ENCODE measurements around the gene MLLT10.

MLLT10 gene

DNA sequence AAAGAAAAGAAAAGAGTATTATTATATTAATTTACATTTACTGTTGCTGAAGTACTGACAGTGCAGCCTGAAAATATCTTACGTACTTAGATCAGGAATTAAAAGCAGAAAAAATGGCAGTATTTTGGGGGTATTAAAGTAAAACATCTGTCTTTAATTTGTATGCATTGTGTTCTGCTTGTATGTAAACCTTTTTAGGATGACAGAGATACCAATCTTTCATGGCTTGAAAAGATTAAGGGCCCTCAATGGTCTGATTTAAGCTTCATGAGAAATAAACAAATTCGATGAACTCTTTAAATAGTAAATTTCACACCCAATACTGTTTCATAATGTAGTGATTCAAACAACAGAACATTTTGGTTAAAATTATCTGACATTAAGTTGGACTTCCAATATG is 116.3 kb downstream of the MLLT10 start:
- no peak for DNase-seq

DNA sequence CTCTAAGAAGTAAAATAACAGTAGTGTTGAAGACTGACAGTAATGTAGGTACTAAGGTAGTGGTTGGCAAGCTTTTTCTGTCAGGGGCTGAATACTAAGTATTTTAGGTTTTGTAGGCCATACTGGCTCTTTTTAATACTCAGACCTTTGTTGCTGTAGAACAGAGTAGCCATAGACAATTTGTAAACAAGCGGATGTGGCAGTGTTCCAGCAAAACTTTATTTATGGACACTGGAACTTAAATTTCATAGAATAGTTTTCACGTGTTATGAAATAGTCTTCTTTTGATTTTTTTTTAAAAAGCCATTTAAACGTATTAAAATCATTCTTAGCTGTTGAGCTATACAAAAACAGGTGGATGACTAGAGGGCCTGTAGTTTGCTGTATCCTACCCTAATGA is 121.2 kb downstream of the MLLT10 start:
- no peak for DNase-seq

DNA sequence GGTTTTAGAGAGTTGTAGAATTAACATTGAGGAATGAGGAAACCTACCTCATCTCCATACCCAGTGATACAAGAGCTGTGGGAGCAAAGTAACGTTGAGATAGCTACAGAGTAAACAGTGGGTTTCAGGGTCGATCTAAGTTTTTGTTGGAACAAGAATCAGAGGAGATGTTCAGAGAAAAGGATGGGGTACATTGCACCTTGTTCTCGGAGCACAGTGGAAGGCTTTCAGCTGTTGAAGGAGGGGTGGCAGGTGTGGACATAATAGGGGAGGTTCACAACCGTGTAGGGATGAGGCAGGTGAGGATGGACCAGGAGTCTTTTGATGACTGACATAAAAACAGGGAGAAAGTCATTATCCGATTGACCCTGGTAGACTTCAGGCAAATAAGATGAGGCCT is 121.7 kb downstream of the MLLT10 start:
- DNase-seq = no peak

DNA sequence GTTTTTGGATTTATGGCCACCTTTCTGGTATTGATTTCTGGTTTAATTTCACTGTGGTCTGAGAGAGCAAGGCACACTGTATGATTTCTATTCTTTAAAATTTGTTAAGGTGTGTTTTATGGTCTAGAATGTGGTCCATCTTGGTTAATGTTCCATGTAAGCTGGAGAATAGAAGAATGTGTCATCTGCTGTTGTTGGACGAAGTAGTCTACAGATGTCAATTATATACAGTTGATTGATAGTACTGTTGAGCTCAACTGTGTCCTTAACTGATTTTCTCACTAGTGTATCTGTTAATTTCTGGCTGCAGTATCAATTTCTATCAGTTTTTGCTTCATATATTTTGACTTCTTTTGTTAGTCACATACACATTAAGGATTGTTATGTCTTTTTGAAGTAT is 127.1 kb downstream of the MLLT10 start:
- DNase-seq = no peak

DNA sequence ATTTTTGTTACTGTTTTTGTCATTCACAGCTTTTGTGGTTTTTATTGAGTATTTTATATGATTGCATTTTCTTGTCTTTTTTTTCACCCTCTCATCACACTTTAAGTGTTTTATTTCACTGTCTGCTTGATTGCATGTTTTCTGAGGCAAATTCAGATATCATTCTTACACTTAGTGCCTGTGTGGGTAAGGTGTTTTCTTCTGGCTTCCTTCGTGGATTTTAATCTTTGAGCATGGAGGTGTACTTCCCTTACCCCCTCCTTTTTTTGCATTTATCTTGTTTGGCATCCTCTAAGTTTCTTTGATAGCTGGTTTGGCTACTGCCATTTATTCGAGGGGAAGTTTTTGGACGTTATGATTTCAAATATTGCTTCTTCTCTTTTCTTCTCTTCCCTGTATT is 127.9 kb downstream of the MLLT10 start:
- DNase-seq = no peak

DNA sequence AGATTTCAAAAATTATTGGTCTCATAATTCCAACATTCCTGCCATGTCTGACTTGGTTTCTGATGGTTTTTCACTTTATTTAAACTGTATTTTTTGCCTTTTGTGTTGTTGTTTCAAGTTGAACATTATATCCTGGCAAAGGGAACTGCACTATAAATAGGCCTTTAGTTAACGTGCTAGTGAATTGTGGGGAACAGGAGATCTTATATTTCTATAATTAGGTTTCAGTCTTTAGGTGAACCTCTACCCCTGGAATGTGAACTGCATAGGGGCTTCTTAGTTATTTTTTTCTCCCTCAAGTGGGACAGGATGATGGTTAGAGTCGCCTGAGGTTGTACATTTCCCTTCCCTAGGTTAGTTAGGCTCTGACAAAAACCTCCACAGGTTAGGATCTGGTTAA is 128.6 kb downstream of the MLLT10 start:
- DNase-seq = no peak

DNA sequence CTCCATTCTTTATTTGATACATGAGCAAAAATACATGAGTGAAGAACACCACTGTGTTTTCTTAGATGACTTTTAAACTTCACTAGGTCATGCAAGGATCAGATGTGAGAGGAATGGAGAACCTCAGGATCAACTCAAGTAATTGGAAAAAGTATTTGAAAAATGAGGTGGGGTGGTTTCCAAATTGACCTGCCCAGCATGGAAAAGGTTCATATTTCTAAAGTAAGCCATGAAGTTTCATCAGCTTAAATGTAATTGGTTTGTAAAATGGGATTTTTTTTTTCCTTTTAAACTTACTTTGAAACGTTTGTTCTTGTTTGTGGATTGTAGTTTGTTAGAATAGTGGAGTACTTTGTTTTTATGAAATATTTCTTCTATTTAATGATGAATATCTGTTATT is 134.8 kb downstream of the MLLT10 start:
- DNase-seq = no peak

DNA sequence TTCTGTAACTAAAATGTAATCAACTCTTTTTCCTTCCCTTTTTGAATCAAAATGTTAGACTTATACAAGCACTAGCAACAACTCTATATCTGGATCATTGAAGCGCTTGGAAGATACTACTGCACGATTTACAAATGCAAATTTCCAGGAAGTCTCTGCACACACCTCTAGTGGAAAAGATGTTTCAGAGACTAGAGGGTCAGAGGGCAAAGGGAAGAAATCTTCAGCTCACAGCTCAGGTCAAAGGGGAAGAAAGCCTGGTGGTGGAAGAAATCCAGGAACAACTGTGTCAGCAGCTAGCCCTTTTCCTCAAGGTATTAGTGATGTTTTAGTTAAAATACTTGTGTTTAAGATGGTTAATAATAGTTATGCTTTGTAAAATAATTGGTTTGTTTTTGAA is 136.4 kb downstream of the MLLT10 start:
- DNase-seq = no peak

DNA sequence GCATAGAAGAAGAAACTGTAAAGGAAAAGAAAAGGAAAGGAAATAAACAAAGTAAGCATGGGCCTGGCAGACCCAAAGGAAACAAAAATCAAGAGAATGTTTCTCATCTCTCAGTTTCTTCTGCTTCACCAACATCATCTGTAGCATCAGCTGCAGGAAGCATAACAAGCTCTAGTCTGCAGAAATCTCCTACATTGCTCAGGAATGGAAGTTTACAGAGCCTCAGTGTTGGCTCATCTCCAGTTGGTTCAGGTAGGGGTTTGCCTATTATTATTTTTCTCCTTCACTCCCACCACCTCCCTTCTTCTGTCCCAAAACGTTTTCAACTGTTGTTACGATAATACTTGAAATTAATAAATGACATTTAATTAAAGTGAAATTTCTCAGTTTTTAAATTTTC is 139.6 kb downstream of the MLLT10 start:
- DNase-seq = no peak

DNA sequence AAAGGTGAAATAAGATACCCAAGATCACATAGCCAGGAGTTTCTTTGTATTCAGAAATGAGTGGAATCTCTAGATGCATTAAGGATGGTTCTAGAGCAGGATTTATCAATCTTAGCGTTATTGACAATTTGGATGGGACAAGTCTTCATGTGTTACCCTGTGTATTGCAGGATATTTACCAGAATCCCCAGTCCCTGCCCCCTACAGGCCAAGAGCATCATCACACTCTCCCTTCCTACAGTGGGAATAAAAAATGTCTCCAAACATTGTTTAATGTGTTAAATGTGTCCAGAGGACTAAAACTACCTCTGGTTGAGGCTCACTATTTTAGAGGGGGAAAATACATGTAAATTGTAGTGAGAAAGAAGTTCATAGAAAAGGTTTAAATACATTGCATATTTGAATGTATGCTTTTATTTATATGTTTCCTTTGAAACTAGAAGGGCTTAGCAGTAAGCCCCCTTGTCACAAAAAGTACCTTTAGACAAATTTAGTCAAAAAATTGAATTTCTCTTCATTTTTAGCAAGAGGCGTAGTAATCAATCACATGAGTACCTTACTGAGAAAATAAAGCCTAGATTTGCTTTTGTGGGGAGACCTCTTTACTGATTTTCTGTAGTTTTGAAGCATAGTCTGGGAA is 141.2 kb downstream of the MLLT10 start:
- peak; percentile 7 for DNase-seq

DNA sequence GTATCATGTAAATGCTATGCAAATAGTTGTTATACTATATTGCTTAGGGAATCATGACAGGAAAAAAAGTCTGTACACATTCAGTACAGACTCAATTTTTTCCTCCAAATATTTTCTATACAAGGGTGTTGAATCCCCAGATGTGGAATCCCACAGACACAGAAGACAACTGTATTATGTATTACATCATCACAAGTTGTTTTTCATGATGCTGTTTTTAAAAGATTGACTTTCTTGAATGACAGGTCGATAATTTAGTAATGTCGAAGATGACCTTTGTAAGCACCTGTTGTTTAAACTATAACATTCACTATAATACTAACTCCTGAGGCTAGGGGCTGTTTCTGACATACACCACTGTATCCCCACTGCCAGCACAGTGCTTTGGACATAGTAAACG is 143.5 kb downstream of the MLLT10 start:
- DNase-seq = no peak

DNA sequence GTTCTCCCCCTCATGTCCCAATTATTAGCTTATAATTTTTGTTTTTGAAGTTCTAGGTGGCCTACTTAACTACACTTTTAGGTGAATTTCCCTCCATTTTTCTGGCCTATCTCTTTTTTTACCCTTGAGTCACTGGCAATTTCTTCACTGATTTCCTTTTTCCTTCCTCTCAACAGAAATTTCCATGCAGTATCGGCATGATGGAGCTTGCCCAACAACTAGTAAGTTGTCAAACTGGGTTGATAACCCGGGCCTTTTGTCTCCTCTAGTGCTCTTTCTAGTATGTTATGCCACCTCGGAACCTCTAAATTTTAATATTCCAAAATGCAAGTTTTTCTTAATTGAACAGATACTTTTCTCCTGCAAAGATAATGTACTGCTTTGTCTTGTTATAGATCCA is 147.1 kb downstream of the MLLT10 start:
- no peak for DNase-seq

DNA sequence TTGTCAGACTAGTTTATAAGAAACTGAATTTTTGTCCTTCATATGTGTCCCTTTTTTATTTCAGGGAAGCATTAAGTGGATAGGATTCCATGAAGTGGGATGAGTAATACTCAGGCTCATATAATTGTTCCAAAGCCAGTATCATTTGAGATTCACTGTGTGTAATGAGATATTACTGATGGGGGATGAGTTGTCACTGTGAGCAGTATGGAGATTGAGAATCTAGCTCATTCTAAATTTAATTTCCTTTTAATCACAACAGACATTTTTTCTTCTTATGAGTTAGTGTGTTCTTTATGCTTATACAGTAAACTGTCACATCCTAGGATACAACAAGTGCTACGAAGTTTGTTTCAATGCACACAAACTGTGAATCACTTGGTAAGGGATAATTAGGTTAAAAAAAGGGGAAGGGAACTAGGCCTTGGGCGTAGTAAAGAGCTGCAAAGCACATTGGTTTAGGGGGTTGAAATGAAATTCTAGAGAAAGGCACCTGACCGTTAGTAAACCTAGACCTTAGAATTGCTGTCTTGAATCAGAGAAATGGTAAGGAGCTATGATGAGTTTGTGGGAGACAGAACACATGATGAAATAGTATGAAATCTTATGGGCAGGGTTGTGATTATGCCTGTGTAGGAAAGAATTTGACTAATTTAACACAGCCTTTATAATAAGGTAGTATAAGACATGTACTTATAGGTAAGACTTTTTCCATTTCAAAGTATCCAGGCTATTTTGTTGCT is 153.4 kb downstream of the MLLT10 start:
- DNase-seq = no peak

DNA sequence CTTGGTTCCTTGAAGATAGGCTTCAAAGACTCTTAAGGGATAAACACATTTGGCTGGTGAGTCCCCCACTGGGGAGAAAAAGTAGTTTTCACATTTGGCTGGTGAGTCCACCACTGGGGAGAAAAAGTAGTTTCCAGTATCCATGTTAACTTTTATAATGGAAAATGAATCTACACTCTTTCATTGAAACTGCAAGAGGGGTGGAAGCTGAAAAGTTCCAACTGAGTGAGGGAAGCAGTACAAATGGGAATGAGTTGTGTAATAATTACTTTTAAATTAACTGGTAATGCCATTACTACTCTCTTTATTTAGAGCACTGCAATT is 153.9 kb downstream of the MLLT10 start:
- DNase-seq = no peak

DNA sequence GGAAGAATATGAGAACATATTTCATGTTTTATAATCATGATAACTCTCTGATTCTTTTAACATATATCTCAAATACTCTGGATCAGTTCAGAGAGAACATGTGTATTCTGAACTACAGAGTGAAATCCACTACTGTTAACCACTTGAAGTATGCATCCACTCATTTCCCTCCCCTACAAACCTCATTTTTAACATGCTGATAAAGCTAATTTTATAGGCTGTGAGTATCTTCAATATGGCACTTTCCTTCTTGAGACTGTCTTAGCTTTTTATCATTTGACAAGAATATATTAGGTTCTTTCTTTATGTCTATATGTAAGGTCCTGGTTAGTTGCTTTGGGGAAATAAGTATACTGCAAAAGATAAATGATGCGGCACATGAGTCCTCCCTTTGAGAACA is 154.8 kb downstream of the MLLT10 start:
- DNase-seq = no peak

DNA sequence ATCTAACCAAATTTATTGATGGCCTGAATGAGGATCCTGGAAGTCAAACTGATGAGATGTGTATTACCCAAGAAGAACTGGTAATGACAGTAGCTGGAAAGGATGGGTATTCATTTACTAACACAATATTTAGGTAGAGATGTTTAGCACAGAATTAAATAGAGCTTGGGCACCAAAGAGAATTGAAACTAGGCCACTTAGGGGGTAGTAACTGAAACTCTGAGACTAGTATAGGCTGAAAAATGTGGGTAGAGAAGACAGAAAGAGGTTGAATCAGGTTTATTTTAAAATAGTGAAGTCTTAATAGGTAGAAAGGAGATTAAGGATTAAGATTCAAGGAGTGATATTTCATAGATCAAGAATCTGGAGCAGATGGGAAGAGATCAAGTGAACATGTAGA is 155.8 kb downstream of the MLLT10 start:
- no peak for DNase-seq

DNA sequence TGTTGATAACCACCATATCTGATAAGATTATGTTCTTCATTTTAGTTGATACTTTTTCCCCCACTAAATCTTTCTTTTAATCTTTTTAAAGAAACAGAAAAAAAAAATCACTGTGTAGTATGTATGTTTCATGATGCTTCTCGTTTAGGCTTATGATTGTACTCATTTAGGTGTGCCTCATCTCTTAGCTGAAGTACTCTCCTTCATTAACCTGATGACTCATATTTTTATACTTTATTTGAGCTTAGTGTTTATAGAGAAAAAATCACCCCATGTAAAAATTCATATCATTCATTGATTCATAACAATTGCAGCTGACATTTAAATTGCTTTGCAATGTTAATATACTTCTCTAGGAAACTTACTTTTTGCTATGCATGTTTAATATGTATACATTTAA is 158.9 kb downstream of the MLLT10 start:
- no peak for DNase-seq

DNA sequence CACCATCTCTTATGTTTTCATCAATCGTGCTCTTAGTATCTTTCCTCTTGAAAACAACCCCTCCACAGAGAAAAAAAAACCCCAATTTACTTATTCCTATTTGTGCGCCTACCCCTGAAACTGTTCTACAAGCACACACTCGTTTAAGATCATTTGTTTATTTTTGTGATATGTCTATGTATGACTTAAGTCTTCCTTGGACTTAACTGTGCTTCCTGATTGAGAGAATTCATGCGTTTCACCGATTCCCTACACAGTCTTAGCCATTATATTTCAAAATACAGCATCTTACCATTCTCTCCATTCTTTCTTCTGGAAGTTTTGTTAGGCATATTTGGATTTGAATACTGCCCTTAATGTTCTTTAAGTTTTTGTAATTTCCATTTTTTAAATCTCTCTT is 159.4 kb downstream of the MLLT10 start:
- no peak for DNase-seq

DNA sequence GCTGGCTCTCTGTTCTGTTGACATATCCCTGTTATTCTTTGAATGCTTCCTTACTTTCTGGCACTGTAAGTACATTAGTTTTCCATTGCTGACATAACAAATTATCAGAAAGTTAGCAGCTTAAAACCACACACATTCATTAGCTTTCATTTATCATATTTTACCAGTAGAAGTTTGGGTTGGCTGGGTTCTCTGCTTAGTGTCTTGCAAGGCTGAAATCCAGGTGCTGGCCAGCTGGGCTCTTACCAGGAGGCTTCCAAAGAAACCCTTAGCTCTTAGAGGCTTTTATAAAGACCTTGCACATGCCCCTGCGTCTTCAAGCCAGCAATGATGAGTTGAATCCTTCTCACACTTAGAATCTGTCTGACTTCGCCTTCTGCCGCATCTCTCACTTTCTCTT is 160.6 kb downstream of the MLLT10 start:
- DNase-seq = no peak

DNA sequence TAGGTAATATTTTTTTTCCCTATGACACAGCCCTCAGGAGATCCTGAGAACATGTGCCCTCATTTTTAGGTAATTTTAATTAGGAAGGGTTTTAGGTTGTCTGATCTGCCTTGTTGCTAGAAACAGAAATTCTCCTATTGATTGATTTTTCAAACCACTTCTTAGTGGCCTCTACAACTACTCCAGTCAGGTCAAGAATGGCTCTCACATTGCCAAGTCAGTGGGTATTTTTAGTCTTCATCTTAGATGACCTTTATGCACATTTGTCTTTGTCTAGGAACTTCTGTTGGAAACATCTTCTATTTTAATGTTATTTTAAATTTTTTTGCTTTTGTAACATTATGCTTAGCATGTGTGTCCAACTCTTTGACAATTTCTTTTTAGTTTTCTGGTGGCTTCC is 162.3 kb downstream of the MLLT10 start:
- DNase-seq = no peak

DNA sequence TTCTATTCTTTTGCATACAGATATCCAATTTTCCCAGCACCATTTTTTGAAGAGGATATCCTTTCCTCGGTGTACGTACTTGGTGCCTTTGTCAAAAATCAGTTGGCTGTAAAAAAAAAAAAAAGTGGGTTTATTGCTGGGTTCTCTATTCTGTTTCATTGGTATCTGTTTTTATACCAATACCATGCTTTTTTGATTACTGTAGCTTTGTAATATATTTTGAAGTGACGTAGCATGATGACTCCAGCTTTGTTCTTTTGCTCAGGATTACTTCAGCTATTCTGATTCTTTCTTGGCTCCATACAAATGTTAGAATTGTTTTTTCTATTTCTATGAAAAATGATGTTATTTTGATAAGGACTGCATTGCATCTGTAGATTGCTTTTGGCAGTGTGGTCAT is 165.5 kb downstream of the MLLT10 start:
- DNase-seq = no peak

DNA sequence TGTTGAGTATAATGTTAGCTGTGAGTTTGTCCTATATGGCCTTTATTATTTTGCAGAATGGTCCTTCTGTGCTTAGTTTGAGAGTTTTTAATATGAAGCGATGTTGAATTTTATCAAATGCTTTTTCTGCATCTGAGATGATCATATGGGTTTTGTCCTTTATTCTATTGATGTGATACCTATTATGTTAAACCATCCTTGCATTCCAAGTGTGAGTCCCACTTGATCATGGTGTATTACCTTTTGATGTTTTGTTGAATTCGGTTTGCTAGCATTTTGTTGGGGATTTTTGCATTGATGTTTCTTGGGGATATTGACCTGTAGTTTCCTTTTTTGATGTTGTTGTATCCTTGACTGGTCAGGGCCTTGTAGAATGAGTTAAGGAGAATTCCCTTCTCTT is 166.4 kb downstream of the MLLT10 start:
- no peak for DNase-seq

DNA sequence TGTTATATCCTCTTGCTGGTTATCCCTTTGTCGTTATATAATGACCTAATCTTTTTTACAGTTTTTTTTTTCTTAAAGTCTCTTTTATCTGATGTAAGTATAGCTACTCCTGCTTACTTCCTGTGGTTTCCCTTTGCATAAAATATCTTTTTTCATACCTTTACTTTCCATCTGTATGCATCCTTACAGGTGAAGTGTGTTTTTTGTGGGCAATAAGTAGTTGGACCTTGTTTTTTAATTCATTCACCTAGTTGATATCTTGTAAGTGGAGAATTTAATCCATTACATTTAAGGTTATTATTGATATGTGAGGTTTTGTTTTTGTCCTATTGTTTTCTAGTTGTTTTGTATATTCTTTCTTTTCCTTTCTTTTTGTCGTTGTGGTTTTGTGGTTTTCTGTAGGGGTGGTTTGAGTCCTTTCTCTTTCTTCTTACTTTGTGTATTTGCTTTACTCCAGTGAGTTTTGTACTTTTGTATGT is 168.6 kb downstream of the MLLT10 start:
- no peak for DNase-seq

DNA sequence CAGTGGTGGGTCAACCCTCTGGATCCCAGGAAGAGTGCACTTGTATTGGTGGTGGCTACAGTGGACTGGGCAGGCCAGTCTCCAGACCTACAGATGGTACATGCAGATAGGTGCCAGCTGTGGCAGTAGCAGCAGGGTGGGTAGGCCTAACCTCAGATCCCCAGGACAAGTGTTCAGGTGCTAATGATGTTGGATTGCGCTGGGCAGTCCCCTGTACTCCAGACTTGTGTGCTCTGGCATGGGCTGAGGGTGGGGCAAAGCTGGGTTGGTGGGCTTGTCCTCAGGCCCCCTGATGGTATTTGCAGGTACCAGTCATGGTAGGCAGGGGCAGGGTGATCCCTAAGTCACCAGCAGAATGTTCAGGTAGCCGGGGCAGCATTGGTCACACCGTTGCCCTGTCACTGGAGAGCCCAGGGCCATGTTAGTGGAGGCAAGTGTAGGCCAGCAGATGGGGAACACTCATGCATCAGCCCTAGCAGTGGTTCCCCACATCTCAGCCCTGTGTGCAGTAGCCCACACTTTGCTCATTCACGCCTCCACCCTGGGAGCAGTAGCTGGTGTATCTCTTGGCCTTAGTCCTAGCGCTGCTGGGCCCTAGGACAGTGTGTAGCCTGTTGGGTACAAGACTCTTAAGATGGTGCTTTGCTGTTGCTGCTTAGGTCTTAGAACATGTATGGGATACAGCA is 171.3 kb downstream of the MLLT10 start:
- DNase-seq = no peak

DNA sequence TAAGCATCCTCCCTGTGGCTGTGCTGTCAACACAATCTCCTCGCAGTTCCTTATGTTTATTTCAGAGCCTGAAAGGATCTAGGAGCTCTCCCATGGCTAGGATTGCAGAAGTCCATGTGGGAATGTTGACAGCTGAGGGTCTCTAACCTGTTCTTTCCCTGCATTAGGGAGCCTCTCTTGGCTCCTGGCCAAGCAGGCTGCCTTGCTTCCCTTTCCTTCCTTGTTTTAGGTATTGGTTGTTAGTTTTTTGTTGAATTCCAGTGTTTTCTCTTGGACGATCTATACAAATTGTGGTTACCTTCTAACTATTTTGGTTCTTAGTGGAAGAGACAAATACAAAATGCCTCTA is 171.8 kb downstream of the MLLT10 start:
- no peak for DNase-seq
